GM12878 (cell line): Measurements from ENCODE around the gene LRWD1. TPM values are rescaled to one million over a fixed set of nuclear protein-coding genes. Genes with fewer than 3 reads are reported as not detected.
"Not testable (repeated sequence)": the region's sequence is repeated elsewhere in the genome, so short reads cannot be mapped to it uniquely, and the experiment has no call there.

Experiments
- ATAC-seq: fragments of 200-7000 bp; cut with Tn5 transposase; 3 replicates; pipeline ENCODE4 v1.9.1; 2020; ENCODE audit warnings: mild to moderate bottlenecking, moderate library complexity
- BruUV-seq: library from RNA; stranded (reverse); fragments of 400-500 nt; replicated peaks from 2 replicates; lab custom pipeline; 2021; lab: Mats Ljungman, UMichigan
- CTCF ChIA-PET: fragments of 300-600 bp; sonication (Branson Sonifier 250); formaldehyde crosslinking; extraction: SDS; loops from one replicate; lab custom pipeline; 2021; ENCODE audit warnings: inconsistent platforms; lab: Yijun Ruan, JAX
- POLR2A ChIA-PET: fragments of 350-600 bp; formaldehyde crosslinking; extraction: SDS; loops from one replicate; lab custom pipeline; 2021; ENCODE audit warnings: inconsistent platforms; lab: Charles Lee
- RAD21 ChIA-PET: fragments of 300-600 bp; sonication (Branson Sonifier 250); formaldehyde crosslinking; loops from one replicate; lab custom pipeline; 2023; ENCODE audit warnings: antibody characterized with exemption; ENCODE audit not compliant: unreplicated experiment; lab: Charles Lee
- SMC1A ChIA-PET: fragments of 300-600 bp; sonication (Branson Sonifier 250); formaldehyde crosslinking; loops from one replicate; lab custom pipeline; 2023; ENCODE audit not compliant: unreplicated experiment, uncharacterized antibody; lab: Charles Lee
- DNase-seq: peaks from one replicate; pipeline ENCODE4 v3.0.0-alpha.2; 2011; ENCODE audit warnings: low read depth, low spot score
- FAIRE-seq: peaks from 3 replicates; lab custom pipeline; 2011; peaks lifted over from hg19 to GRCh38; lab: Jason Lieb, UNC
- H2AFZ ChIP-seq: 2 replicates; pipeline ENCODE4 v1.6.0; 2011; ENCODE audit warnings: low read depth, low read length, control low read depth; ENCODE audit not compliant: control insufficient read depth
- H3K27ac ChIP-seq: 2 replicates; pipeline ENCODE4 v1.5.1; 2011; ENCODE audit warnings: control low read depth; ENCODE audit not compliant: control insufficient read depth, insufficient read depth
- H3K27me3 ChIP-seq, 2 experiments: replicated peaks in 1 of 2; 2 replicates each; pipeline versions ENCODE4 v1.6.0 to v1.6.1; 2011; ENCODE audit warnings: low read length in 1 of 2; ENCODE audit not compliant: control insufficient read depth in 2 of 2, insufficient read depth in 2 of 2
- H3K36me3 ChIP-seq, 2 experiments: 2 replicates each; pipeline ENCODE4 v1.5.1; 2011; ENCODE audit warnings: low read length in 1 of 2; ENCODE audit not compliant: control insufficient read depth in 2 of 2, insufficient read depth in 2 of 2
- H3K4me1 ChIP-seq: 2 replicates; pipeline ENCODE4 v1.6.1; 2011; ENCODE audit warnings: mild to moderate bottlenecking, low read length, moderate library complexity, mixed read lengths; ENCODE audit not compliant: control insufficient read depth, insufficient read depth
- H3K4me2 ChIP-seq: 2 replicates; pipeline ENCODE4 v1.6.0; 2011; ENCODE audit warnings: control low read depth; ENCODE audit not compliant: control insufficient read depth, insufficient read depth
- H3K4me3 ChIP-seq: fragments of 200-600 bp; sonication (generic); 2 replicates; pipeline ENCODE4 v1.5.1; 2016
- H3K79me2 ChIP-seq: 2 replicates; pipeline ENCODE4 v1.6.0; 2011; ENCODE audit warnings: low read length; ENCODE audit not compliant: control insufficient read depth, insufficient read depth
- H3K9ac ChIP-seq: 2 replicates; pipeline ENCODE4 v1.8.0; 2011; ENCODE audit warnings: low read length, control low read depth, mixed read lengths; ENCODE audit not compliant: control insufficient read depth, insufficient read depth
- H3K9me3 ChIP-seq: replicated peaks from 3 replicates; pipeline ENCODE4 v1.5.1; 2011; ENCODE audit warnings: mild to moderate bottlenecking, low read length; ENCODE audit not compliant: control insufficient read depth, insufficient read depth
- H4K20me1 ChIP-seq: 2 replicates; pipeline ENCODE4 v1.6.0; 2011; ENCODE audit not compliant: control insufficient read depth, insufficient read depth
- ATF7 ChIP-seq: fragments of 450-650 bp; IDR thresholded peaks from 2 replicates; pipeline ENCODE4 v1.6.1; 2016; ENCODE audit warnings: low read depth, mild to moderate bottlenecking
- GATAD2B ChIP-seq: fragments of 450-650 bp; conservative IDR thresholded peaks from 2 replicates; pipeline ENCODE4 v1.6.1; 2017; ENCODE audit warnings: low read depth, mild to moderate bottlenecking, moderate library complexity
- HDGF ChIP-seq: fragments of 450-650 bp; IDR thresholded peaks from 2 replicates; pipeline ENCODE4 v1.6.1; 2016; ENCODE audit warnings: antibody characterized with exemption
- IKZF1 ChIP-seq: fragments of 450-650 bp; conservative IDR thresholded peaks from 2 replicates; pipeline ENCODE4 v1.6.1; 2017; ENCODE audit warnings: antibody characterized with exemption, mild to moderate bottlenecking
- IKZF2 ChIP-seq, 2 experiments: fragments of 450-650 bp; IDR thresholded peaks; 2 replicates each; pipeline ENCODE4 v1.6.1; 2017; ENCODE audit warnings: mild to moderate bottlenecking in 2 of 2, moderate library complexity in 2 of 2
- NBN ChIP-seq: fragments of 450-650 bp; IDR thresholded peaks from 2 replicates; pipeline ENCODE4 v1.6.1; 2016
- RAD21 ChIP-seq: IDR thresholded peaks from 2 replicates; pipeline ENCODE4 v1.6.1; 2011; ENCODE audit warnings: mild to moderate bottlenecking, low read depth, low read length, moderate library complexity; ENCODE audit not compliant: insufficient read depth
- WGBS: methylation state at CpG from one replicate; pipeline ENCODE4 v1.1.6; 2016; ENCODE audit warnings: low lambda C conversion rate; ENCODE audit not compliant: insufficient replicate concordance, insufficient coverage; ENCODE audit errors: missing lambda C conversion rate; 5-methylcytosine and 5-hydroxymethylcytosine counted together
- in situ Hi-C: fragments of 300-500 bp; cut with MboI; formaldehyde crosslinking; loops from 9 replicates; pipeline ENCODE4 v1.14.3; 2018; ENCODE audit warnings: mixed read lengths
- intact Hi-C: fragments of 100-400 bp; cut with micrococcal nuclease; formaldehyde crosslinking; loops from one replicate; pipeline ENCODE4 v1.14.2; 2022; ENCODE audit not compliant: unreplicated experiment
- polyA plus RNA-seq, 11 experiments: library from polyadenylated mRNA; depleted of rRNA in 4 of 11; unstranded in 6 of 11; stranded (reverse) in 5 of 11; fragments of >200 nt; fragmentation: Nextera tagmentation in 4 of 11; fragmentation: Illumina TruSeq in 1 of 11; extraction: Ambion mirVana in 4 of 11; extraction: Trizol in 1 of 11; gene quantifications; 1 replicate in 1 of 11; 2 replicates in 10 of 11; pipeline versions ENCODE4 v1.2.1 to v1.2.3, GENCODE V29; 2011 to 2016; ENCODE audit warnings: inconsistent platforms in 2 of 11, missing spikeins in 2 of 11, low read depth in 1 of 11
- total RNA-seq, 4 experiments: library from RNA; depleted of rRNA in 3 of 4; stranded (reverse); fragments of >200 nt in 3 of 4; fragmentation: Illumina TruSeq in 1 of 4; extraction: Trizol in 1 of 4; gene quantifications; 2 replicates each; pipeline versions ENCODE4 v1.2.1 to v1.2.3, GENCODE V29; 2013 to 2021
- TF ChIP-seq, protein P1 (sequence below), 3 experiments: IDR thresholded peaks in 2 of 3; conservative IDR thresholded peaks in 1 of 3; 2 replicates each; pipeline ENCODE4 v1.5.1; 2011; ENCODE audit warnings: low read depth in 3 of 3, low read length in 3 of 3, mild to moderate bottlenecking in 3 of 3, control low read depth in 2 of 3, moderate library complexity in 2 of 3, inconsistent platforms in 1 of 3, mixed read lengths in 1 of 3; ENCODE audit not compliant: control insufficient read depth in 2 of 3, insufficient read depth in 1 of 3; ENCODE audit errors: extremely low read depth in 1 of 3

LRWD1 gene
- total and polyA plus RNA-seq, 10 of the 15 experiments (the other 5 are each of a cell fraction or from before 2014, with no cell fraction given): 0.40 to 64.4 (median 26.1) TPM

DNA sequence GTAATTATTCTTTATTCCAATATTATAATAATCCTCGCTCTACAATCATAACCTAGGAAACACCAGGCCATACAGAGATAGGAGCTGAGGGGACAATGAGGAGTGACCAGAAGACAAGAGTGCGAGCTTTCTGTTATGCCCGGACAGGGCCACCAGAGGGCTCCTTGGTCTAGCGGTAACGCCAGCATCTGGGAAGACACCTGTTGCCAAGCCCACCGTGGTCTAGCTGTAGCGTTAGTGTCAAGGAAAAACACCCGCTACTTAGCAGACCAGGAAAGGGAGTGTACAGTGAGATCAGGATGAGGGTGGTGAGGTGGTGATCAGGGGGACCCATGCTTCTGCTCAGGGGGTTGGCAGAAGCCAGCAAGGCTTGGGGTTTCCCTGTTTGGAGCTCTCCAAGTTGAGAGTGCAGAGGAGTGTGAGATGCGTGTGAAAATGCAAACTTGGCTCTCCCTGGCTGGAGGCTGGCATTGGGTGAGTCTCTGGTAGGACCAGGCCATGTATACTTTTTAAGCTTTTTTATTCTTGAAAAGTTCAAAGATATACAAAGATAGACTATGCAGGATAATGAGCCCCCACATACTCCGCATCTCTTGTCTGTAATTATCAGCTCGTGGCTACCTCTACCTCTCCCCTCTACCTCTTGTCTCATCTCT is 15.3 kb downstream of the LRWD1 start:
- BruUV-seq, intact Hi-C loops, H4K20me1 ChIP-seq, H3K4me1 ChIP-seq, H3K79me2 ChIP-seq, RAD21 ChIA-PET, H3K4me3 ChIP-seq, H3K27ac ChIP-seq, H3K9ac ChIP-seq, H2AFZ ChIP-seq, in situ Hi-C loops, H3K27me3 ChIP-seq, H3K4me2 ChIP-seq, POLR2A ChIA-PET, FAIRE-seq, H3K9me3 ChIP-seq, H3K36me3 ChIP-seq, DNase-seq: not testable (repeated sequence)
- 0 out of 2 replicates have a peak, but pooled peaks have one; percentile 26 for TF ChIP-seq HDGF
- TF ChIP-seq IKZF2 (IDR thresholded peaks at IDR 0.05): 0 out of 4 replicates have a peak, but pooled peaks of 1 of the 2 experiments have one; percentile 17
- 0 out of 2 replicates have a peak, but pooled peaks have one; percentile 30 for TF ChIP-seq IKZF1
- 0 out of 2 replicates have a peak, but pooled peaks have one; percentile 31 for TF ChIP-seq GATAD2B
- TF ChIP-seq, protein P1, sequence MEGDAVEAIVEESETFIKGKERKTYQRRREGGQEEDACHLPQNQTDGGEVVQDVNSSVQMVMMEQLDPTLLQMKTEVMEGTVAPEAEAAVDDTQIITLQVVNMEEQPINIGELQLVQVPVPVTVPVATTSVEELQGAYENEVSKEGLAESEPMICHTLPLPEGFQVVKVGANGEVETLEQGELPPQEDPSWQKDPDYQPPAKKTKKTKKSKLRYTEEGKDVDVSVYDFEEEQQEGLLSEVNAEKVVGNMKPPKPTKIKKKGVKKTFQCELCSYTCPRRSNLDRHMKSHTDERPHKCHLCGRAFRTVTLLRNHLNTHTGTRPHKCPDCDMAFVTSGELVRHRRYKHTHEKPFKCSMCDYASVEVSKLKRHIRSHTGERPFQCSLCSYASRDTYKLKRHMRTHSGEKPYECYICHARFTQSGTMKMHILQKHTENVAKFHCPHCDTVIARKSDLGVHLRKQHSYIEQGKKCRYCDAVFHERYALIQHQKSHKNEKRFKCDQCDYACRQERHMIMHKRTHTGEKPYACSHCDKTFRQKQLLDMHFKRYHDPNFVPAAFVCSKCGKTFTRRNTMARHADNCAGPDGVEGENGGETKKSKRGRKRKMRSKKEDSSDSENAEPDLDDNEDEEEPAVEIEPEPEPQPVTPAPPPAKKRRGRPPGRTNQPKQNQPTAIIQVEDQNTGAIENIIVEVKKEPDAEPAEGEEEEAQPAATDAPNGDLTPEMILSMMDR (IDR thresholded peaks at IDR 0.05 in 2 of 3, conservative IDR thresholded peaks at IDR 0.05 in 1 of 3; ENCODE audit: control insufficient read depth in 2 of 3, extremely low read depth in 1 of 3, insufficient read depth in 1 of 3, low read depth in 3 of 3, low read length in 3 of 3): peak; percentile 19 to 43 (median 38); a peak in 5 of 6 replicates
- TF ChIP-seq ATF7: 0 out of 2 replicates have a peak, but pooled peaks have one; percentile 14
- peak; percentile 29; the same call in 1 of the 2 replicates for TF ChIP-seq RAD21
- TF ChIP-seq NBN: 0 out of 2 replicates have a peak, but pooled peaks have one; percentile 46
- CTCF ChIA-PET: interaction anchor here (0.9 to 1.3 kb wide), 2 partner anchors 76 to 200 kb away, joined by 5 to 6 read pairs; no protein-coding TSS in a partner anchor
- ATAC-seq: peak; percentile 56
- WGBS: 0% methylated on average over 6 of the region's 11 CpGs
- SMC1A ChIA-PET: interaction anchor here (0.8 kb wide), 1 partner anchor 70 kb away, joined by 3 read pairs; no protein-coding TSS in a partner anchor

DNA sequence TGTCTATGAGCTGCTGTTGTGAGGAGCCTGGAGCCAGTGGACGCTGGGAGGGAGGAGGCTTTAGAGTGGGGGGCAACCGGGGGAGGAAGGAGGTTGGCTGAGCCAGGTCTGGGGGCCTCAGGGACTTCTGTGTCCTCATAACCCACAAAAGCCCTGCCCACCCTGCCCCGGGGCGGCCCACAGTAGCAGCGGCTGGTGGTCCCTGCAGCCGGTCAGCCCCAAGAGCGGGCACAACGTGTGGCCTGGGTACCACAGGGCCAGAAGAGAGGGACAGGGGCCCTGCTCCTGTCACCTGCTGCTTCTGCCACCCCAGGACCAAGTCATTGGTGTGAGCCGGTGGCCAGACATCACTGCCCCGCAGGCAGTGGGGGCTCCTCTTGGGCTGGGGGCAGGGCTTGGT is 17.2 kb downstream of the LRWD1 start:
- H3K79me2 ChIP-seq, CTCF ChIA-PET, H3K27me3 ChIP-seq, H3K4me2 ChIP-seq, DNase-seq, H3K4me1 ChIP-seq, H2AFZ ChIP-seq, H3K27ac ChIP-seq, H3K9me3 ChIP-seq, intact Hi-C loops, H3K9ac ChIP-seq, H3K36me3 ChIP-seq, SMC1A ChIA-PET, ATAC-seq, BruUV-seq, H3K4me3 ChIP-seq, FAIRE-seq, H4K20me1 ChIP-seq, POLR2A ChIA-PET, in situ Hi-C loops: not testable (repeated sequence)
- RAD21 ChIA-PET: interaction anchor here (0.7 kb wide), 1 partner anchor 77 kb away, joined by 3 read pairs; no protein-coding TSS in a partner anchor
- WGBS: no CpG with 5 or more reads among the region's 10 CpGs
